K562 (cell line): Measurements from ENCODE around the gene SSH3. TPM values are rescaled to one million over a fixed set of nuclear protein-coding genes. Genes with fewer than 3 reads are reported as not detected.

ENCODE experiments used
- BACH1 ChIP-seq: fragments of 200-800 bp; sonication (Bioruptor generic); IDR thresholded peaks from 2 replicates; pipeline ENCODE4 v1.6.1; 2016; ENCODE audit warnings: missing genetic modification characterization, missing compliant biosample characterization
- DIDO1 ChIP-seq: fragments of 450-650 bp; IDR thresholded peaks from 2 replicates; pipeline ENCODE4 v1.6.1; 2016; ENCODE audit warnings: low read depth, missing biosample characterization, missing genetic modification characterization
- MEIS2 ChIP-seq: fragments of 450-650 bp; IDR thresholded peaks from 2 replicates; pipeline ENCODE4 v1.6.1; 2014; ENCODE audit warnings: mild to moderate bottlenecking; ENCODE audit not compliant: partially characterized antibody
- MYBL2 ChIP-seq, 2 experiments: fragments of 450-650 bp in 1 of 2; sonication (generic) in 1 of 2; formaldehyde crosslinking in 1 of 2; IDR thresholded peaks; 2 replicates each; pipeline versions ENCODE4 v1.6.1 to v1.8.1; 2017 to 2022; ENCODE audit warnings: borderline replicate concordance in 1 of 2, inconsistent platforms in 1 of 2, low read depth in 1 of 2, mild to moderate bottlenecking in 1 of 2, missing genetic modification reagents in 1 of 2, moderate library complexity in 1 of 2
- NR4A1 ChIP-seq, 2 experiments: fragments of 250-450 bp in 1 of 2; fragments of 450-650 bp in 1 of 2; sonication (Bioruptor Pico) in 1 of 2; IDR thresholded peaks; 2 replicates each; pipeline versions ENCODE4 v1.4.0 to v1.6.1; 2016 to 2020; ENCODE audit warnings: mild to moderate bottlenecking in 2 of 2, missing compliant biosample characterization in 1 of 2, missing genetic modification characterization in 1 of 2, moderate library complexity in 1 of 2
- POLR2G ChIP-seq: fragments of 200-400 bp; formaldehyde crosslinking; IDR thresholded peaks from 2 replicates; pipeline ENCODE4 v1.6.1; 2017; ENCODE audit warnings: low read depth, mild to moderate bottlenecking, antibody characterized with exemption, low read length, moderate library complexity
- RBFOX2 ChIP-seq: fragments of 200-400 bp; formaldehyde crosslinking; IDR thresholded peaks from 2 replicates; pipeline ENCODE4 v1.6.1; 2017; ENCODE audit warnings: low read depth, mild to moderate bottlenecking, low read length, moderate library complexity
- XRCC5 ChIP-seq: fragments of 200-400 bp; formaldehyde crosslinking; IDR thresholded peaks from 2 replicates; pipeline ENCODE4 v1.6.1; 2017; ENCODE audit warnings: low read depth, mild to moderate bottlenecking, low read length
- ZNF695 ChIP-seq: fragments of 450-650 bp; formaldehyde crosslinking; IDR thresholded peaks from 2 replicates; pipeline ENCODE4 v1.4.0; 2020; ENCODE audit warnings: mild to moderate bottlenecking, moderate library complexity
- polyA plus RNA-seq, 8 experiments: library from polyadenylated mRNA; depleted of rRNA in 4 of 8; stranded (reverse) in 5 of 8; unstranded in 3 of 8; fragments of >200 nt; fragmentation: Nextera tagmentation in 2 of 8; fragmentation: Illumina TruSeq in 1 of 8; extraction: Ambion mirVana in 2 of 8; extraction: Trizol in 1 of 8; gene quantifications; 2 replicates each; pipeline versions ENCODE4 v1.2.1 to v1.2.3, GENCODE V29; 2011 to 2014; ENCODE audit warnings: inconsistent platforms in 1 of 8, missing spikeins in 1 of 8
- total RNA-seq, 7 experiments: library from RNA; depleted of rRNA in 6 of 7; stranded (reverse); fragments of >200 nt in 6 of 7; fragmentation: Illumina TruSeq in 2 of 7; extraction: Trizol in 2 of 7; gene quantifications; 2 replicates each; pipeline versions ENCODE4 v1.2.1 to v1.2.3, GENCODE V29; 2011 to 2021; ENCODE audit warnings: low replicate concordance in 1 of 7
- TF ChIP-seq, protein P1 (sequence below): sonication (generic); formaldehyde crosslinking; IDR thresholded peaks from 2 replicates; pipeline ENCODE4 v1.8.0; 2023; ENCODE audit warnings: mild to moderate bottlenecking, missing genetic modification reagents

Gene SSH3
- total and polyA plus RNA-seq, 9 of the 15 experiments (the other 6 are each of a cell fraction or from before 2014, with no cell fraction given): 0.07 to 1.0 (median 0.24) TPM; not detected in 3

DNA sequence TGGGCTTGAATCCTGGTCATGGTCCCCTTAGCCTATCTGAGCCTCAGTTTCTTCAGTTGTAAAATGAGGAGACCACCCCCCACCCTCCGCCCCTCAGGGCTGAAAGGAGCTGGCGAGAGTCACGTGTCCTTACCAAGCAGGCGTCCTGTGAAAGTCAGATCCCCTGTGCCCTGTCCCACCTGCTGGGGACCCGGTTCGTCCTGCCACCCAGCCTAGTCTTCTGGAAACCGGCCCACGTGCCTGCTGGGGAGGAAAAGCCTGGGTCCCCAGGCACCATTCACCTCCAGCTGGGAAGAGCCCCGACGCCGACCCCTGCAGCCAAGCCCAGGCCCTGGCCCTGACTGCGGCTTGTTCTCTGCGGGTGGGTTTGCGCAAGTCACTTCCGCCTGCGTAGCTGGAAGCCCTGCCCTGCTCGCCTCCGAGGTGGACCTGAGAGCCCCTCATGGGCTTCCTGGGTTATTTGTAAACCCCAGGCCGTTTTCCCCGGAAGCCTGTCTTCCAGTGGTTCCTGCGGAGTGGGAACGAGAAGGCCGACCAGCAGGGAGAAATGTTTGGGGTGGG lies 679 bp upstream of the SSH3 start (continued):
- TF ChIP-seq NR4A1 (CRISPR knock-in tag; IDR thresholded peaks at IDR 0.05) (no peak), NR4A1 (tag; IDR thresholded peaks at IDR 0.05) (no peak), XRCC5 (no peak), BACH1 (tag) (no peak), DIDO1 (tag) (no peak), ZNF695 (no peak), POLR2G (peak; percentile 18; the same call in 1 of the 2 replicates), RBFOX2 (peak; percentile 10; the same call in 1 of the 2 replicates), MYBL2 (IDR thresholded peaks at IDR 0.05; ENCODE audit: low read depth) (no peak), MYBL2 (CRISPR knock-in tag; IDR thresholded peaks at IDR 0.05; ENCODE audit: borderline replicate concordance) (no peak), MEIS2 (no peak)
- TF ChIP-seq, protein P1, sequence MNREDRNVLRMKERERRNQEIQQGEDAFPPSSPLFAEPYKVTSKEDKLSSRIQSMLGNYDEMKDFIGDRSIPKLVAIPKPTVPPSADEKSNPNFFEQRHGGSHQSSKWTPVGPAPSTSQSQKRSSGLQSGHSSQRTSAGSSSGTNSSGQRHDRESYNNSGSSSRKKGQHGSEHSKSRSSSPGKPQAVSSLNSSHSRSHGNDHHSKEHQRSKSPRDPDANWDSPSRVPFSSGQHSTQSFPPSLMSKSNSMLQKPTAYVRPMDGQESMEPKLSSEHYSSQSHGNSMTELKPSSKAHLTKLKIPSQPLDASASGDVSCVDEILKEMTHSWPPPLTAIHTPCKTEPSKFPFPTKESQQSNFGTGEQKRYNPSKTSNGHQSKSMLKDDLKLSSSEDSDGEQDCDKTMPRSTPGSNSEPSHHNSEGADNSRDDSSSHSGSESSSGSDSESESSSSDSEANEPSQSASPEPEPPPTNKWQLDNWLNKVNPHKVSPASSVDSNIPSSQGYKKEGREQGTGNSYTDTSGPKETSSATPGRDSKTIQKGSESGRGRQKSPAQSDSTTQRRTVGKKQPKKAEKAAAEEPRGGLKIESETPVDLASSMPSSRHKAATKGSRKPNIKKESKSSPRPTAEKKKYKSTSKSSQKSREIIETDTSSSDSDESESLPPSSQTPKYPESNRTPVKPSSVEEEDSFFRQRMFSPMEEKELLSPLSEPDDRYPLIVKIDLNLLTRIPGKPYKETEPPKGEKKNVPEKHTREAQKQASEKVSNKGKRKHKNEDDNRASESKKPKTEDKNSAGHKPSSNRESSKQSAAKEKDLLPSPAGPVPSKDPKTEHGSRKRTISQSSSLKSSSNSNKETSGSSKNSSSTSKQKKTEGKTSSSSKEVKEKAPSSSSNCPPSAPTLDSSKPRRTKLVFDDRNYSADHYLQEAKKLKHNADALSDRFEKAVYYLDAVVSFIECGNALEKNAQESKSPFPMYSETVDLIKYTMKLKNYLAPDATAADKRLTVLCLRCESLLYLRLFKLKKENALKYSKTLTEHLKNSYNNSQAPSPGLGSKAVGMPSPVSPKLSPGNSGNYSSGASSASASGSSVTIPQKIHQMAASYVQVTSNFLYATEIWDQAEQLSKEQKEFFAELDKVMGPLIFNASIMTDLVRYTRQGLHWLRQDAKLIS (CRISPR knock-in tag): no peak
